Stomach (tissue), 4 donors: ENCODE data around the gene CLEC2A.

Experiments
- EP300 ChIP-seq: sonication (generic); formaldehyde crosslinking; IDR thresholded peaks from one replicate; pipeline ENCODE4 v1.6.1; 2017; ENCODE audit warnings: antibody characterized with exemption
- POLR2A ChIP-seq, 4 donors: fragments of 450-650 bp; IDR thresholded peaks; one replicate each; pipeline ENCODE4 v1.6.1; 2016; ENCODE audit warnings: antibody characterized with exemption in 4 of 4, control low read depth in 2 of 4, mild to moderate bottlenecking in 1 of 4, moderate library complexity in 1 of 4
- POLR2AphosphoS5 ChIP-seq, 3 donors: sonication (generic); formaldehyde crosslinking; IDR thresholded peaks; one replicate each; pipeline ENCODE4 v1.6.1; 2016; ENCODE audit warnings: antibody characterized with exemption in 3 of 3
- TF ChIP-seq, protein P1 (sequence below), 7 experiments: fragments of 450-650 bp in 4 of 7; fragments of 200-600 bp in 3 of 7; sonication (generic) in 3 of 7; IDR thresholded peaks; one replicate each; pipeline ENCODE4 v1.5.1; 2016 to 2019; ENCODE audit warnings: antibody characterized with exemption in 7 of 7, control low read depth in 2 of 7, mild to moderate bottlenecking in 1 of 7

DNA sequence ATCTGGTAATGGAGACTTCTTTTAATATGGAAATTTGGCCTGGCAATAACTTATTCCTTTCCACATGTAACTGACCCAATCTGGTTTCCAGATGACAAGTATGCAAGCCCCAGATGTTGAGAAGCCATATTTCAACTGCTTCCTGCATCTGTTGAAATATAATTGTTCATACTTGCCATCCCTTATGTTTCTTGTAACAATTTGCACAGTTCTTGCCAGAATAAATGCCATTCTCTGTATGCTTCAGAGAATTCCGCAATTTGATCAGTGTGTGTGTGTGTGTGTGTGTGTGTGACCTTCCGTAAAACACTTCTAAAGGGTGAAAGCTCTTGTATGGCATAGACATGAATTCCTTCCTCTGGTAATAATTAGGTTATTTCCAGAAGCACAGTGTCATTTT lies 1.8 kb upstream of the CLEC2A start:
- TF ChIP-seq POLR2AphosphoS5 (IDR thresholded peaks at IDR 0.05) (no peak), EP300 (no peak), POLR2A (IDR thresholded peaks at IDR 0.05) (no peak)
- TF ChIP-seq, protein P1, sequence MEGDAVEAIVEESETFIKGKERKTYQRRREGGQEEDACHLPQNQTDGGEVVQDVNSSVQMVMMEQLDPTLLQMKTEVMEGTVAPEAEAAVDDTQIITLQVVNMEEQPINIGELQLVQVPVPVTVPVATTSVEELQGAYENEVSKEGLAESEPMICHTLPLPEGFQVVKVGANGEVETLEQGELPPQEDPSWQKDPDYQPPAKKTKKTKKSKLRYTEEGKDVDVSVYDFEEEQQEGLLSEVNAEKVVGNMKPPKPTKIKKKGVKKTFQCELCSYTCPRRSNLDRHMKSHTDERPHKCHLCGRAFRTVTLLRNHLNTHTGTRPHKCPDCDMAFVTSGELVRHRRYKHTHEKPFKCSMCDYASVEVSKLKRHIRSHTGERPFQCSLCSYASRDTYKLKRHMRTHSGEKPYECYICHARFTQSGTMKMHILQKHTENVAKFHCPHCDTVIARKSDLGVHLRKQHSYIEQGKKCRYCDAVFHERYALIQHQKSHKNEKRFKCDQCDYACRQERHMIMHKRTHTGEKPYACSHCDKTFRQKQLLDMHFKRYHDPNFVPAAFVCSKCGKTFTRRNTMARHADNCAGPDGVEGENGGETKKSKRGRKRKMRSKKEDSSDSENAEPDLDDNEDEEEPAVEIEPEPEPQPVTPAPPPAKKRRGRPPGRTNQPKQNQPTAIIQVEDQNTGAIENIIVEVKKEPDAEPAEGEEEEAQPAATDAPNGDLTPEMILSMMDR (IDR thresholded peaks at IDR 0.05) = no peak
